Tibial artery (tissue), 4 donors: Measurements from ENCODE around the gene MRGPRD.
A peak's percentile ranks its signal among the peaks of the same experiment; 100 is the strongest.

Source experiments
- DNase-seq, 2 donors: peaks; one replicate each; pipeline ENCODE4 v3.0.0-alpha.2; 2019
- H3K27ac ChIP-seq, 2 donors: fragments of 200-600 bp; sonication (generic) in 1 of 2; 1 replicate in 1 of 2; 2 replicates in 1 of 2; pipeline ENCODE4 v1.5.1; 2018 to 2019; ENCODE audit warnings: mild to moderate bottlenecking in 1 of 2
- H3K27me3 ChIP-seq, 2 donors: fragments of 200-600 bp; sonication (generic) in 1 of 2; one replicate each; pipeline versions ENCODE4 v1.5.1 to v1.6.0; 2016 to 2019
- H3K36me3 ChIP-seq, 3 donors: fragments of 200-600 bp; sonication (generic) in 2 of 3; one replicate each; pipeline ENCODE4 v1.5.1; 2016 to 2019; ENCODE audit warnings: mild to moderate bottlenecking in 2 of 3
- H3K4me1 ChIP-seq, 4 donors: fragments of 200-600 bp; sonication (generic) in 2 of 4; 1 replicate in 3 of 4; 2 replicates in 1 of 4; pipeline ENCODE4 v1.5.1; 2016 to 2019
- H3K4me3 ChIP-seq, 2 donors: fragments of 200-600 bp; sonication (generic) in 1 of 2; 1 replicate in 1 of 2; 2 replicates in 1 of 2; pipeline ENCODE4 v1.5.1; 2018 to 2019; ENCODE audit warnings: mild to moderate bottlenecking in 2 of 2
- H3K9me3 ChIP-seq, 3 donors: fragments of 200-600 bp; sonication (generic) in 1 of 3; one replicate each; pipeline ENCODE4 v1.5.1; 2016 to 2019
- CTCF ChIP-seq, 2 experiments: fragments of 200-600 bp in 1 of 2; fragments of 450-650 bp in 1 of 2; IDR thresholded peaks; one replicate each; pipeline ENCODE4 v1.5.1; 2017 to 2019; ENCODE audit warnings: antibody characterized with exemption in 2 of 2, mild to moderate bottlenecking in 1 of 2, moderate library complexity in 1 of 2
- intact Hi-C: fragments of 100-400 bp; cut with DNase I; formaldehyde crosslinking; loops from one replicate; pipeline ENCODE4 v1.15.0; 2023; ENCODE audit warnings: low total_unique reads

MRGPRD gene

DNA sequence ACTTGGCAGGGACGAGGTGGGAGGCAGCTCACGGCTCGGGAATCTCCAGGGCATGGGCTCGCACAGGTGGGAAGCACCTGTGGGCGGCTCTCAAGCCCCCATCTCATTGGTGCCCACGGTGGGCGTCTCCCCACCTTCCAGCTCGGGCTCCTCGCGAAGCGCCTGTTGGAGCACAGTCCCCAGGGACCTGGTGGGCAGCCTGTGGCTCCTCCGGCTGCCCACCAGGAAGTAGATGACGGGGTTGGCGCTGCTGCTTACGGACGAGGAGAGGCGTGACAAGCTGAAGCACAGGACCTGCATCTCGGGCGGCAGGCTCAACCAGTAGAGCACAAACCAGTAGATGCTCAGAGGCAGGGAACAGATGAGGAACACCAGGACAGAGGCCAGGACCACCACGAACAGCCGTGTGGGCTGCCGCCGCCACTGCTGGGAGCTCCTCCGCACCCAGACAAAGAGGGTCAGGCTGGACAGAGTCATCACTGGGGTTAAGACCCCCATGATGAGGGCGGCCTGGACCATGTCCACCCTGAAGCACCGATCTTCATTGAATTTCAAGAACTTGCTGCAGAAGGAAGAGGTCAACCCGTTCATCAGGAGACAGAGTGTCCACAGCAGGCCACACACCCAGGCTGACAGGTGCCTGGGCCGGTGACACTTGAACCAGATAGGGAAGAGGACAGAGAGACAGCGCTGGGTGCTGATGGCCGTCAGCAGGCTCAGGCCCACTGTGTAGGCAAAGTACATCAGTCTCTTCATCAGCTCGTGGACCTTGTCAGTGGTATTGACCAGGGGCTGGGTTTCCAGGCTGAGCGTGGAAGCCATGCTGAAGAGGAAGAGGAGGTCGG, 633 bp downstream of the MRGPRD start:
- no peak for TF ChIP-seq CTCF (IDR thresholded peaks at IDR 0.05)
- Histone ChIP-seq H3K36me3 (no peaks in the 10 kb centered on the region), H3K9me3 (no peaks in the 10 kb centered on the region), H3K27me3 (no peaks in the 10 kb centered on the region), H3K4me1 (peaks cover 0 to 8% (median 4%) of the 10 kb centered on the region in 4 donors), H3K4me3 (no peak overlapping the region), H3K27ac (no peak overlapping the region)
- peak in 1 of 2 donors; percentile 54 for DNase-seq
- intact Hi-C loops, result no loop called here

DNA sequence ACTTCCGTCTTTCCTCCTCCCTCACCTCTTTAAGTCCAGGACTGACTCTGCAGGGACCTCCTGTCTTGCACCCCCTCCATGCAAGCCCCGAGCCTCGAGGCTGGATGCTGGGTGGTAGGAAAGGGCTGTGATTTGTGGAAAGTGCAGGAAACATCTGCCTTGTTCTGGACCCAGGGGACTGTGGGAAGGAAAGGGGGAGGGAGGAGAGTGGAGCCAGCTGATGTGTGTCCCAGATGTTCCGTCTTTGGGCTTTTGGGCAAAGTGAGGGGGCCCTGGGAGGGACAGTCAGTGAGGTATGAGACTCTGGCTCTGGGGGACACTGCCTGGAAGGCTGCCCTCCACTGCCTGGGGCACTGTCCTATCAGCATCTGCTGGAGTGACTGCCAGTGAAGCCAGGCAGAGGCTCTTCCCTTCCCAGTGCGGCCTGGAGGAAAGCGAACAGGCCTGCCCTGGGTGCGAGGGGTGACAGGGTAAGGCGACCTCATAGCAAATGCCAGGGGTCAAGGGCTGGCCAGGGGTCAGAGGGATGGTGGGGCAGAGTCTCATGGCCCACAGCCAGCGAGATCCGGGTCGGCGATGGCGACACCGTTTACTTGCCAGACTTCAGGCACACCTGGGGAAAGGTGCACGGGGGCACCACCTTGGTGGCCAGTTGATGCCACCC, 1.7 kb downstream of the MRGPRD start:
- Histone ChIP-seq H3K27ac (no peak overlapping the region), H3K4me3 (no peak overlapping the region), H3K27me3 (no peaks in the 10 kb centered on the region), H3K9me3 (no peaks in the 10 kb centered on the region), H3K4me1 (peaks cover 0 to 8% (median 4%) of the 10 kb centered on the region in 4 donors), H3K36me3 (no peaks in the 10 kb centered on the region)
- peak in 1 of 2 donors; percentile 53 for DNase-seq
- intact Hi-C loops, result no loop called here
- no peak for TF ChIP-seq CTCF (IDR thresholded peaks at IDR 0.05)

DNA sequence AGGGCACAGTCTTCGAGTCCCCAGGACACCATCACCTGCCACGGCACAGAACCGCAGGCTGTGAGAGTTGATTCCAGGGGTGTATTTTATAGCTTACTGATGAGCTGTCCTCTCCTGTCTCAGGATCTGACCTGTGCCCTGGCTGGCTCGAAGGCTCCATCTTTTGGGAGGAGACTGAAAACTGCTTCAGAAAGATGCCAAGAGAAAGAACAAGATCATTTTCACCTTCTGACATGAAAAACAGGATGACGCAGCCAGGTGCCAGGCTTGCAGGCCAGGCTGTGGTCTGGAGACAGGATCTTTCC, 2.2 kb downstream of the MRGPRD start:
- no peak for DNase-seq
- Histone ChIP-seq H3K9me3 (no peaks in the 10 kb centered on the region), H3K4me1 (peaks cover 0 to 8% (median 4%) of the 10 kb centered on the region in 4 donors), H3K27ac (no peak overlapping the region), H3K4me3 (no peak overlapping the region), H3K36me3 (no peaks in the 10 kb centered on the region), H3K27me3 (no peaks in the 10 kb centered on the region)
- intact Hi-C loops, result no loop called here
- no peak for TF ChIP-seq CTCF (IDR thresholded peaks at IDR 0.05)

DNA sequence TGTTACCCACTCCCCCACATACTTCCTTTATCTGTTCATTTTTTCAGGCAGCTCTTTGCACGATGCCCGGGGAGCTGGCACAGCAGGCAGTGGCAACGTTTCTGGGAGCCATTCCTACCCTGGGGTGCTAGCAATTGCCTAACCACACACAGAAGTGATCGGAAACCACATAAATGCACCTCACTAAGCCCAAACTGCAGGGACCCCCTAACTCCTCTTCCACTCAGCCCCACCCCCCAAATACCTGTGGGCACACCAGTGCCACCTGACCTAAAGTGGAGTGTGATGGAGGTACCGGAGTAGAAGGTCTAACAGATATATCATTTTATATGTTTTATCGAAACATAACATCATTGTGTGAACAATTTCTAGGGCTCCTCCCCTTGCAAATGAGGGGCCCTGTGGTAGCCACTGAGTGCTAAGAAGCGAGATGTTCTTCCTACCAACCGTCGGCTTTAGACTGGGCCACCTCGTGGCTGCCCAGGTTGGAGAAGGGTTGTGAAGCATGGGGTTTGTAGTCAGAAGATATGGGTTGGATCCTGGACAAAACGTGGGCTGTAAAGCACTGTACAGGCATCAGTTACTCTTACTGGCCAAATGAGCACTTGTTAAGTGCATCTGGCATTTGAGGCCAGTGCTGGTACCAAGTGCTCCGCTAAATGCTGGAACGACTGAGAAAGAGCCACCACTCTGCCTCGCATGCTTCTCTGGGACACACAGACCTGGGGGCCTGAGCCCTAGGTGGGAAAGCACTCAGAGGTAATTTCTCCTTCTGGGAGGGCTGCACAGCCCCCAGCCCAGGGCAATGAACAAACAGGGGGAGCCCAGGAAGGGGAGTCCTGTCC, 2.8 kb downstream of the MRGPRD start:
- H3K4me3 ChIP-seq, result no peak overlapping the region
- H3K27ac ChIP-seq, result no peak overlapping the region
- no peaks in the 10 kb centered on the region for H3K9me3 ChIP-seq
- peaks cover 0 to 8% (median 4%) of the 10 kb centered on the region in 4 donors for H3K4me1 ChIP-seq
- TF ChIP-seq CTCF (IDR thresholded peaks at IDR 0.05), result no peak
- intact Hi-C loops, result no loop called here
- no peaks in the 10 kb centered on the region for H3K36me3 ChIP-seq
- DNase-seq, result peak in 1 of 2 donors; percentile 37
- no peaks in the 10 kb centered on the region for H3K27me3 ChIP-seq

DNA sequence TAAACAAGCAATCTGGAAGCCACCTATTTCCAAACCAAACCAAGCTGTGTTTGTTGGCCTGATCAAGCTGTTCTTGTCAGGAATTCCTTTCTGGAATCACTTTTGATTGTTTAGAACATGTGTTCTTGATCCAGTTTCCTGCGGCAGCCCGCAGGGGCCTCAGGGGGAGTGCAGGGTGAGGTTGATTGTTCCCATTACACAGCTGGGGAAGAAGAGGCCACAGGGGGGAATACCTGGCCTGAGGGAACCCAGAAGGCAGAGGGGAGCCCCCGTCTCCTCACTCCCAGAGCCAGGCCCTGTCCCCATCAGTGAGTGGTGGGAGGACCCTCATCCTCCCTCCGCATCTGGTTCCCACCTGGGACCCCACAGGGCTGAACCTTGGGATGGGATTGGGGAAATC, 4.2 kb downstream of the MRGPRD start:
- Histone ChIP-seq H3K4me1 (peaks cover 0 to 8% (median 4%) of the 10 kb centered on the region in 4 donors), H3K36me3 (no peaks in the 10 kb centered on the region), H3K27me3 (no peaks in the 10 kb centered on the region), H3K4me3 (no peak overlapping the region), H3K9me3 (no peaks in the 10 kb centered on the region), H3K27ac (no peak overlapping the region)
- no peak for TF ChIP-seq CTCF (IDR thresholded peaks at IDR 0.05)
- DNase-seq, result peak in 1 of 2 donors; percentile 46
- intact Hi-C loops, result no loop called here
